ENCODE data around the gene ZNHIT6.

Gene ZNHIT6

DNA sequence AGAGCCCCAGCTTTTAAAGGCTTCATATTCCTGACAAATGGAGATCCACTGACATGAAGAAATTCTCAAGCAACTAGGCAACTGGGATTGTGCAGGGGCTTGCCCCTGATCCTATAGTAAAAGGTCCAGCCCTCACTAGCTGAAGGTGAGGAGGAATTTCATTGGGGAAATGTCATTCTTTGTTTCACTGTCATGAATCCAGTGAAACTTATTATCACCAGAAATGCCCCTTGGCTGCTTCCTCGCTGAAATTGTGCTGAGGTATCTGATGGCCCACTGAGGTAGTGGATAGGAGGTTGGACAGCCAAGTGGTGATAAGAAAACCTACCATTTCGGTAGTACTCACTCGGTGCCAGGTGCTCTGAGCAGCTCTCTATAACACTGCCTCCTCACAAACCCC, 91.5 kb downstream of the ZNHIT6 start:
- no peak for DNase-seq

DNA sequence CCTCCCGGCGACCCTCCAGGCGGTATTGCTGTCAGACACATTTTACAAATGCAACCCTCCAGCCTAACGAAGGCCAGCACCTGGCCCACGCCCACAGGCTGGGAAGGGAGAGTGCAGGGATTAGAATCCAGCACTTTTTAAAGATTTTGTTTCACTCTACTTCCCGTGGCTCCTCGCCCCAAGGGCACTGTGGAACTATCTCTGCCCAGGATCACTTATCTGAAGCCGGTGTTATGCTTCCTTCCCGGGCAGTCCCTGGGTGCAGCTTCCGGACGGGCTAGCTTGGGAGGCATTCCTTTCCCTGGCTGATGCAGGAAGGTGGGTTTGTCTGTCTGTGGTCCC, 91.9 kb downstream of the ZNHIT6 start:
- no peak for DNase-seq

DNA sequence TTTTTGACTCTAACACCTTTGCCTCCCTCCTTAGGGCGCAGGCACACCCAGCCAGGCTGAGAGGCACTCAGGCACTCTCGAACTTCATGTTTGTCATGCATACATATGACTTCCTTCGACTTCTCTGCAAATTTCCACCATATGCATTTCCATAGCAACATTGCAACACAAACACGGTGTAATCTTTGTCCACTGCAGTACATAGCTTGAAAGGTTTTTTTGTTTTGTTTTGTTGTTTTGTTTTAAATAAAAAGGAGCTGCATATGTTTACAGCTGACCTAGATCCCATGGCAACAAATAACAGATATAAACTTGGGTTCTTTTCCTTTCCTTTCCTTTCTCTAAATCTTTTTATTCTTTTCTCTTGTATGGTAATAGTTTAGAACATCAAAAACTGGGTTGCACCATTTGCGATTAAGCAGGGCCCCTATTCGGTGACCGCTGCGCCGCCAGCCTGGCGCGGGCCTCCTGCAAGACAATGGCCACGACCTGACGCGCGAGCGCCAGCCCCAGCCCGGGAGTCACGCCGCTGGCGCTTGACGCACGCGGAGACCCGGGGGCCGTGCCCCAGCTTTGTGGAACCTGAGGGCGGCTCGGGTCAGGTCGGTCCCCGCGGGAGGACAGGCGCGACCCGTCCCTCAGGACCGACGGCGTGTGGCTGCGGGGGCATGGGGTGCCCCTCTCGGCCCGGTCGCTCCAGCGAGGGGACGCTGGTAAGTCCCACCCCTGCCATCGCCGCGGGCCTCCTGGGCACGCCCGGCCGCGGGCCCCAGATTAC, 92.5 kb downstream of the ZNHIT6 start:
- no peak for DNase-seq

DNA sequence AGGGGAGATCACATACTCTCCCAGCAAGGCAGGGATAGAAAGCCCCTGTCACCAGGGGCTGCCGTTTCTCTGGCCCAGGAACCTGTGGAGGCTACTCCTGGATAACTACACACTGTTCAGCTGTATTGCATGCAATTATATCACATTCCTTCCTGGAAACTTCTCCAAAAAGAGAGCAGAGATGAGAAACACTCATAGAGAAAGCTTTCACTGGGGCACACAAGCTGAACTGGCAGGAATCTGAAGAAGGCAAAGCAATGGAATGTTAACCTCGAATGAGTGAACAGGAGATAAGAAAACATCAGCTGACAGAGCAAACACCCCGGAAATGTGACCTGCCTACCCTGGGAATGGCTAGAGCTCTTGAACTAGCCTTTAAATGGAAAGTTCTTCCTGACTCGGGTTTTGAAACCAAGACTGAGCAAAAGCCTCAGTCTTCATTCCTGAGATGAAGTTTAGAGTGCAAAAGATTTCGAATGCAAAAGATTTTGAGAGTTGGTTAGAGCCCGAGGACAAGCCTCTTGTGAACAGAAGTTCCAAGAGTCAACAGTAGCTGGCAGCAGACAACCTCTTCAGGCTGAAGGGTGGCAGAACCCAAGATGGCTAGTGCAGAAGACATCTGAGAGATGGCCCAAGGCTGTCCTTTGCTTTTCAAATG, 95.4 kb downstream of the ZNHIT6 start:
- no peak for DNase-seq

DNA sequence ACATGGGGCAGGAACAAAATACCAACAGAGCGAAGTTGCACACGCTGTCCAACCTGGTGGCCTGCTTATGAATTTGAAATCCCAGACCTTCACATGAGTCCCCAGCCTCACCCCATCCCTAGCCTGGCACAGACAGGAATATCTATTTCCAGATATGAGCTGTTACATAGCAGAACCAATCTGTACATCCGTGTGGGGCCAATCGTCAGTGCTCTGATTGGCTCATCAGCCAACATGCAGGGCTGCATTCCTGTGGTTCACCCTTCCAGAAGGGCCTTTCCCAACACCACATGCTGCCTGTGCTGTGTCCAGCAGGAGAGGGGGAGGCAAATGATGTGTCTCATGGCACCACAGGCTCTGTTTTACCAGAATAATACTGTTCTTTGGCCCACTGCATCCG, 96.4 kb downstream of the ZNHIT6 start:
- no peak for DNase-seq

DNA sequence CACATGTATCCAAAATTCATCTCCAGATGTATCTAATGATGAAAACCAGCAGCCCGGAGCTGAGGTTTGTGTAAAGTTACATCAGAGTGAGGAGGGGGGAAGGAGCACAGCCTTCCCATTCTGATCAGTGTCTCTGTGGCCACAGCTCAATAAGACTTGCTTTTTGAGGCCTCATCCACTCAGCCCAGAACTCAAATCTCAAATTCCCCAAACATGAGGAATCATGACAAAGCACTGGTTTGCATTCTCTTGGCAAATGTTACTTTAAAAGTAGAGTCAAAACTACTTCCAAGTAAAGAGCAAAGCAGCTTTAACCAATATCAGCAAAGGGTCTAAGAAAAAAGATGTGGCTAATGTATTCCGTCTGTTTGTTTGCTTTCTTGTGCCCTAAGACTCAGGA, 96.8 kb downstream of the ZNHIT6 start:
- no peak for DNase-seq

DNA sequence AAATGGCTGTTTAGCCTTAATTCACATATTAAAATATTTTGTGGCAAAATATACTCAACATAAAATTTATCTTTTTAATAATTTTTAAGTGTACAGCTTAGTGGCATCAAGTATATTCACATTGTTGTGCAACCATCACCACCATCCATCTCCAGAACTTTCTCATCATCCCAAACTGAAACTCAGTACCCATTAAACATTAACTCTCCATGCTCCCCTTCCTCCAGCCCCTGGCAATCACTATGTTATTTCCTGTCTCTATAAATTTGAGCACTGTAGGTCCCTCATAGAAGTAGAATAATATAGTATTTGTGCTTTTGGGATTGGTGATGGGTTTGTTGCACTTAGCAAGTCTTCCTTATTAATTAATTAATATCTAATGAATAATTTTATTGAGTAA, 98.3 kb downstream of the ZNHIT6 start:
- DNase-seq, result no peak

DNA sequence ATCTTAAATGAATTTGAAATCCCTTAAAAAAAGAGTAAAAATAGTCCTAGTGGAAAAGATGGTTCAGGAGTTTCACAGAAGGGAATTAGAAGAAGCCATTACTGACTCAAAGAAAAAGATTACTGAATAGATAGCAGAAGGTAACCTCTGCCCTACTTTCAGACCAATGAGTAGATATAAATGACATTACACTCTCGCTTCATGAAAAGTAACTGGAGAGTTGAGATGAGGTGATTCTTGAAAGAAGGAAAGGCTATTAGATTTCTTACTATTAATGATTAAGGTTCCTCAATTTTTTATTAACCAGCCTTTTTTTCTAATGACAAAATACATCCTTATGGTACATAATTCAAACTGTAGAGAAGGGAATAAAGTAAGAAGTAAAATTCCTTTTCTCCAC, 99.4 kb downstream of the ZNHIT6 start:
- no peak for DNase-seq

DNA sequence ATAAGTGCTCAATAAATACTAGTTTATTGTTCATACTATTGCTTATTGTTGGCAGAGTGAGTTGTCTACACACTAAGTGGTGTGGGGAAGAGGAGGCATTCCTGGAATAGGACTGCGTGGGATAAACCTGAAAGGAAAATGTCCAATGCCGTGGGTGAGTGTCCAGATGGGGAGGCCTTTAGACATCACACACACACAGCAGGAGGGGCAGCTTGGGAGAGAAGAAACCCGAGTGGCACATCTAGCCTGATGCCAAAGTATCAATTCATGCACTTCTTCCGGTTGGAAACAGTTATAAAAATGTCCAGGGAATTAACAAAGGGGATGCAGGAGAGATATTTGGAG, 100.3 kb downstream of the ZNHIT6 start:
- no peak for DNase-seq

DNA sequence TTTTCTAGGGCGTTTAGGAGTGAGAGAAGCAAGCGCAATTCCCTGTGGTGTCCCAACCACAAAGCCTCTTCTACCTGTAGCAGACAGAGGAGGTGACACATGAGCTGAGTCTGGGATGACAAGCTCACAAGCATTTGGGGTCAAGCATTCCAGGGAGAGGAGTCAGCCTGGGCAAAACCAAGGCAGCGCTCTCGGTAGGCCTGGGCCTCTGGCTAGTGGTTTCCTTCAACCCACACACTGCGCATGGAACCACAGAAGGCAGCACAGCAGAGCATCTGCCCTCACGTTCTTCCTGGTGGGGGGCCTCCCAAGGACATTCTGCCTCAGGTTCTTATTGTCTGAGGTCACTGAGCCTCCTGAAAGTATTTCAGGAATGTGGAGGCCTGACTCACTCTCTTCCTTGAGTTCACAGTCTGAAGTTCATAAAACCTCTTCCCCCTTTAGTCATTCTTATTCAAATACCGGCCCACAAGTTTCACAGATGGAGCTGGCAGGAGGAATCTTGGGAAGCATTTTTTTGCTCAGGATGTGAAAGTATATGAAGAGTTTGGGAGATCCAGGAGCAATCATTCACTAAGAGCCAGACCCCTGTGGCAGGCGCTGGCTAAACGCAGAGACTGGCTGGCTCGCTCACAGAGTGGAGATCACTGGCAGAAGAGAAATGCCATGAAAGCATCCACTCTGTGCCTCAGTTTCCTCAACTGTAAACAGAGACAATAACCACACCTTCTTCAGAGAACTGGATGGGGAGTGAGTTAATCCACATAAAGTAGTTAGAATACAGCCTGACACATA, 100.9 kb downstream of the ZNHIT6 start:
- DNase-seq, result no peak

DNA sequence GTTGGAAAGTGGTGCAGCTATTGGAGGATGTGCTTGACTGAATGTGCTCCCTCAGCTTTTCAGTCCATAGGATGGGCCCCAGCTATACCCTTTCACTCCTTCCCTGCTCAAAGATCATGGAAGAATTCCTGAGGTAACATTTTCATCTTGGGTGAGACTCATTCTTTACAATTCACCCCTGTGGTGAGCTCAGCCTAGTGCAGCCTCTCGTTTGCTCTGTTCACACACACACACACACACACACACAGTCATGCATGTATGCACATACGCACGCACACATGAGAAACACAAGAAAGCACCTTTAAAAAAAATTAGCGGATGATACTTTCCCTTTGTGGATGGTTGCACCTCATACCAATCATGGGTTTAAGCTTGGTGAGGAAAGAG, 101.8 kb downstream of the ZNHIT6 start:
- no peak for DNase-seq

DNA sequence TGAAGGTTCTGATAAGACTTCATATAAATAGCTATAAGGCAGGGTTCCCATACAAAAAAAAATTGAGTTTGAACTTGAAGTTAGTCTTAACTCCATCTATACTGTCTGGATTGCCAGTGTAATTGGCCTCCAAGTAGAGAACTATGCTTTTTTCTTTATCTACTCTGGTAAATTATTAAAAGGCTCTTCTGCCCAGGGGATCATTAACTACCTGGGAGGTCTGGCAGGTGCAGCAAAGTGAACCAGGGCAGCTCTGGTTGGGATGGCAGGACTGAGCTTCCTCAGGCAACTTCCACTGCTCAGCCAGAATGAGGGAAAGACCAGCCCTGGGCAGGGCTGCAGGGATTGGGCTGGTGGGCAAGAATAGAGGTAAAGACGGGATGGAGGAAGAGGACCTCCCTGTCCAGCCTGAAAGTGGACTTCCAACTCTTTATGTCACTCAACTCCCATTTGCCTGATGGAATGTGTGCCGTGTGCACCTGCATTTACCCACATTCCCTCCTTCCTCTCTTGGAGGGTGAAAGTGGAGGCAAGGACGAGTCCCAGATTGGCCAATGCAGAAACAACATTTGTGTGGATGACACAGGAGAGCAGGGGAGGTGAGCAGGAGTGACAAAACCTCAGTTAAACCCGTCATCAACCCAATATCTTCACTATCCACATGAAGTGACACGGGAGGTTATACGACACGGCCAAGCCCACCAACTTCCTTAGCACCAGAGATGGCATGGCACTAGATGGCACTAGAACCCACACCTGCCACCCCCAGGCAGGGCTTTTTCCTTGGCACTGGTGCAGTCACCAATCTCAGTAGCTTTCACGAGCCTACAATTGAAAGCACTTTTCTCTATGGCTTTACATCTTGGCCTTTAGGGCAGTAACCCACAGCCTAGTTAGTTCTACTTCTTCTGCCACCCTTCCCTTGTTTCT, 102.5 kb downstream of the ZNHIT6 start:
- DNase-seq, result no peak

DNA sequence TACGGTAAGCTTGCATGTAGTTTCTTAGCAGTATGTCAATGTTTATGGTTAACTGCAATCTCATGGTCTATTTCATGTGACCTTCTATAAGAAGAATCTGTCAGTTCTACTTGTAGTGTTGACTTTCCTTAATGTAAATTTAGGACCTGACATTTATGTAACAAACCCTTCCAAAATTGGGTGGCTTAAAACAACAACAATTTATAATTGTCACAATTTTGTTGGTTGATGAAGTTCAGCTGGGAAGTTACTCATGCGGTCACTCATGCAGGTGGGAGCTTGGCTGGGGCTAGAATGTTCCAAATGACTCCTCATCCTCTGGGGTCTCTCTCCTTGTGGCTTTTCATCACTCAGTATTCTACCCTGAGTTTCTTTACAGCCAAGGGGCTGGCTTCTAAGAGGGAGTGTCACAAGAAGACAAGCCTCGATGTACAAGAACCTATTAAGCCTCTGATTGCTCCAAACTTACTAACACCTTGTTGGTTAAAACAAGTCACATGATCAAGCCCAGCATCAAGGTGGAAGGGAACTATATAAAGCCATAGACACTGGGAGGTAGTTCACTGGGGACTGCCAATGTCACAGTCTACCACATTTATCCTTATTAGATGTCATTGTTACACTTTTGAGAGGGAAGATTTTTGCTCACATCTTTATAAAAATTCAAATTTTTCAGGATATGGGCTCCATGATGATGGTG, 103.8 kb downstream of the ZNHIT6 start:
- DNase-seq, result no peak

DNA sequence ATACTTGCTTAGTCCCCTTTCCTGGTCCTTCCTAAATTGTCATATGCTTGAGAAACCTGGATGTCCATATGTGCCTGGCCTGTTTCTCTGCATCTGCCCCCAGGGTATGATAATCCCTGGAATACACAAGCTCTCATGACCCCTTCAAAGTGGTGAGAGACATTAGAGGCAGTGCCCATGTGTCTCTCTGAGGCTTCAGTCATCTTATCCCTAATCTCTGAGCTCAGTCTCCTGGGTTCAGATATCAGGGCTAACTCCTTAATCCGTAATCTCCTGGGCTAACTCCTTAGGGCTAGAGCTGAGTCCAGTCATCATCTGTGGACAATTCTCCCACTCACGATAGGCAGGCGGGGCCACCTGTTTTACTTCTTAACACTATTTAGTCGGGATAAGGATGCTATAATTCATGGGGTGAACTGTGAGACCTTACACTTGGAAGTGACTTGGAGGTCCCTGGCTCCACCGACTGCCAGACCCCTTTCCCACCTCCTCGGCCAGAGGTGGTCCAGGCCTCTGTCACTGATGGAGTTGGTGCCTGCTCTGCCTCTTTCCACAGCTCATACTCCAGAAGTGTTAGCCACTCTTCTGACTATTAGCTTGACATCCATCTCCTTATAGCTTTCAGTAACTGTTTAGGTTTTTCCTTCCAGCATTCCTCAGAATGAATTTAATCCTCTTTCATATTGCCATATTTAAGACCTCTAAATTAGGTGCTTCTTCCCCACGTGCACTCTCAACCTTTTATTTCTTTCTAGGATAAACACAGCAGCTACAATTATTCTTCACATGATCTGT, 105.0 kb downstream of the ZNHIT6 start:
- no peak for DNase-seq

DNA sequence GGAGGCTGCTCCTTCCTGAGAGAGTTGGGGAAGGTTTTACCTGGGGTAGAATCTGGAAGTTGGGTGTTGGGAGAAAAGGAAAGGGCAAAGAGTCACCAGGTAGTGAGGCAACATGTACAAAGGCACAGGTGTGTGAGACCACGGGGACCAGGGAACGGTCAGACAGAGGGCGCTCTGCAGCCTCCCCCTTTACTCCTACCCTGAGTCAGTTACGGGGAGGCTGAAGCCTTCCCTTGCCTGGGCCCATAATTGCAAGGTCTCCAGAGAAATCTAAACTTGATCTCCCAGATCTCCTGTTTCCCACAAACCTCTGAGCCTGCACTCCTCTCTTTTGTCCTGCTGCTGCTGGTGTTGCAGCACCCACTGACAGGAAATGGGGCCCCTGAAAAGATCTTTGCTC, 105.7 kb downstream of the ZNHIT6 start:
- no peak for DNase-seq

DNA sequence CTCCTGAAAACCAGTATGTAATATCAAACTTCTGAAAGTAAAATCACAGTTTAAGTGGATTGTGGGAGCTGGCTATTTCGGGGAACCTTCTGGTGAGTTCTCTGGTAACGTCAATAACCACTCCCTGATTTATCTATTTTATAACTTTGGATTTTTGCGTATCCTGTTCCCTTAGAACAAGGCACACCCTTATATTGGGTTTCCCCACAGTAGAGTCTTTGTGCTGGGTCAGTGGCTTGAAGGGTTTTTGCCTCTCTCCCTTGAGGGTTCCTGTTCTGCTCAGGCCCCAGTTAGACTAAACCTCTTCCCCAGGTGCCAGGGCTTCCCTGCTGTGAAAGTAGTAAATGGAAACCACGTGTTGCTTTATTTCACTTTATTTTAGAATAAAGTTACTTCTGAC, 106.3 kb downstream of the ZNHIT6 start:
- DNase-seq, result no peak

DNA sequence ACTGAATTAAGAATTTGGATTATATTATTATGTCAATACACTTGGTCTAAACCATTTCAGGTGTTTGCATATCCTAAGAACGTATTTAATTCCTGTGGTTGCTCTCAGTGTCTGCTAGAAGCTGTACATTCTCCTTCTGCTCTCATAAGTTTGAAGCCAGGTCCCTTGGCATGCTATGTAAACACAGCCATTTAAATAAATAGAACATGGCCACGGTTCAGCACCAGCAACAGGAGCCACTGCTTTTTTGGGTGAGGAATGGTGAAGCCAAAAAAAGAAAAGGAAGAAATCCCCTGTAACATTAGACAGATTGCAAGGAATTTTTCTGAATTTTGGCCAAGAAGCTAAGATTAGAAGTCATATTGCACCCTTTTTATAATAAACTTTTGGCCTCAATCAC, 108.6 kb downstream of the ZNHIT6 start:
- DNase-seq, result no peak

All from NCI-H1092 (cell line).